Breast epithelium (tissue), 4 donors: ENCODE data around the gene PCDHGA1. TPM values are rescaled to one million over a fixed set of nuclear protein-coding genes. Genes with fewer than 3 reads are reported as not detected.
A peak's percentile ranks its signal among the peaks of the same experiment; 100 is the strongest.

Experiments
- DNase-seq, 2 donors: peaks; one replicate each; pipeline ENCODE4 v3.0.0-alpha.2; 2019; ENCODE audit warnings: low spot score in 2 of 2
- H3K27ac ChIP-seq, 2 donors: fragments of 200-600 bp; sonication (generic) in 1 of 2; one replicate each; pipeline ENCODE4 v1.5.1; 2016 to 2019; ENCODE audit warnings: mild to moderate bottlenecking in 1 of 2
- H3K27me3 ChIP-seq, 2 donors: fragments of 200-600 bp; sonication (generic) in 1 of 2; one replicate each; pipeline versions ENCODE4 v1.5.1 to v1.6.0; 2017 to 2019; ENCODE audit warnings: control low read depth in 1 of 2, mild to moderate bottlenecking in 1 of 2
- H3K36me3 ChIP-seq: fragments of 200-600 bp; one replicate; pipeline ENCODE4 v1.5.1; 2019
- H3K4me1 ChIP-seq, 2 donors: fragments of 200-600 bp; sonication (generic); one replicate each; pipeline ENCODE4 v1.5.1; 2016 to 2019; ENCODE audit warnings: control low read depth in 1 of 2
- H3K4me3 ChIP-seq, 3 donors: fragments of 200-600 bp; sonication (generic); 1 replicate in 2 of 3; 2 replicates in 1 of 3; pipeline ENCODE4 v1.5.1; 2016 to 2019; ENCODE audit warnings: mild to moderate bottlenecking in 3 of 3, moderate library complexity in 2 of 3
- H3K9me3 ChIP-seq, 2 donors: fragments of 200-600 bp; sonication (generic) in 1 of 2; one replicate each; pipeline ENCODE4 v1.5.1; 2016 to 2019; ENCODE audit warnings: control low read depth in 1 of 2
- CTCF ChIP-seq, 3 donors: fragments of 450-650 bp; IDR thresholded peaks; one replicate each; pipeline ENCODE4 v1.5.1; 2016 to 2017; ENCODE audit warnings: antibody characterized with exemption in 3 of 3, mild to moderate bottlenecking in 3 of 3, moderate library complexity in 3 of 3
- POLR2A ChIP-seq: fragments of 450-650 bp; IDR thresholded peaks from one replicate; pipeline ENCODE4 v1.6.1; 2016; ENCODE audit warnings: antibody characterized with exemption, mild to moderate bottlenecking, moderate library complexity
- POLR2AphosphoS5 ChIP-seq, 3 donors: sonication (generic); formaldehyde crosslinking; IDR thresholded peaks; one replicate each; pipeline ENCODE4 v1.6.1; 2017; ENCODE audit warnings: antibody characterized with exemption in 3 of 3
- intact Hi-C: fragments of 100-400 bp; cut with DNase I; formaldehyde crosslinking; loops from one replicate; pipeline ENCODE4 v1.15.1; 2023; ENCODE audit warnings: low total_unique reads
- total RNA-seq, 3 donors: library from RNA; depleted of rRNA; stranded (reverse); fragments of >200 nt; gene quantifications; one replicate each; pipeline ENCODE4 v1.1.0, GENCODE V29; 2016

PCDHGA1 gene
- total RNA-seq, 3 donors from 2014 or later = 0.80 to 1.3 (median 1.2) TPM

GRCh38 chr5:141503681-141504080, 173.4 kb downstream of the PCDHGA1 start:
- no peaks in the 10 kb centered on the region for H3K9me3 ChIP-seq
- intact Hi-C loops = no loop called here
- no peaks in the 10 kb centered on the region for H3K27me3 ChIP-seq
- no peak for TF ChIP-seq POLR2AphosphoS5 (IDR thresholded peaks at IDR 0.05)
- no peak for TF ChIP-seq CTCF (IDR thresholded peaks at IDR 0.05)
- TF ChIP-seq POLR2A = no peak
- H3K36me3 ChIP-seq = no peaks in the 10 kb centered on the region
- DNase-seq = no peak
- H3K4me3 ChIP-seq = no peak overlapping the region
- H3K4me1 ChIP-seq = peaks cover 5 to 14% of the 10 kb centered on the region in 2 donors
- H3K27ac ChIP-seq = no peak overlapping the region

DNA sequence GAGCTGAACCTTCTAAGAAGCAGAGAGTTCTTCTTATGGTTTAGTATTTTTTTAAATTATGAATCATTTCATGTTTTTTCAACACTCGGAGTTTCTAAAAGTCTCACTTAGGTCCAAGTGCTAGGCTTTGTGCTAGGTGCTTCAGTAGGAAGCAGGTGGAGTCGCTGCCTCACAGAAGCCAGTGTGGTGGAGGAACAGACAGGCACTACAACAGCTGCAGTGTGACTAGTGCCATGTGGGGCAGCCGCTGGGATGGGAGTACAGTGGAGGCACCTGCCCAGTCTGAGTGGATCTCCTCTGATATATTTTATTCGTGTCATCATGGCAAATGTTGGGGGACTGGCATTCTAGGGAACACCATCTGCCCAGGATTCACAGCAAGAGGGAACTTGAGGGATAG, 173.9 kb downstream of the PCDHGA1 start:
- Histone ChIP-seq H3K36me3 (no peaks in the 10 kb centered on the region), H3K4me3 (no peak overlapping the region), H3K27ac (no peak overlapping the region), H3K4me1 (peaks cover 5 to 15% of the 10 kb centered on the region in 2 donors), H3K27me3 (no peaks in the 10 kb centered on the region), H3K9me3 (no peaks in the 10 kb centered on the region)
- intact Hi-C loops = no loop called here
- DNase-seq = no peak
- no peak for TF ChIP-seq POLR2AphosphoS5 (IDR thresholded peaks at IDR 0.05)
- no peak for TF ChIP-seq POLR2A
- no peak for TF ChIP-seq CTCF (IDR thresholded peaks at IDR 0.05)

- peak overlapping the region; percentile 87 to 96 for H3K27ac ChIP-seq
- no peaks in the 10 kb centered on the region for H3K27me3 ChIP-seq
- H3K4me1 ChIP-seq = peaks cover 5 to 15% of the 10 kb centered on the region in 2 donors
- no peak overlapping the region for H3K4me3 ChIP-seq
- H3K9me3 ChIP-seq = no peaks in the 10 kb centered on the region
- intact Hi-C loops = no loop called here
- H3K36me3 ChIP-seq = no peaks in the 10 kb centered on the region
- no peak for TF ChIP-seq POLR2A
- no peak for TF ChIP-seq POLR2AphosphoS5 (IDR thresholded peaks at IDR 0.05)
- TF ChIP-seq CTCF (IDR thresholded peaks at IDR 0.05) = no peak
- no peak for DNase-seq
Observed at GRCh38 chr5:141506381-141507155, 176.3 kb downstream of the PCDHGA1 start.

DNA sequence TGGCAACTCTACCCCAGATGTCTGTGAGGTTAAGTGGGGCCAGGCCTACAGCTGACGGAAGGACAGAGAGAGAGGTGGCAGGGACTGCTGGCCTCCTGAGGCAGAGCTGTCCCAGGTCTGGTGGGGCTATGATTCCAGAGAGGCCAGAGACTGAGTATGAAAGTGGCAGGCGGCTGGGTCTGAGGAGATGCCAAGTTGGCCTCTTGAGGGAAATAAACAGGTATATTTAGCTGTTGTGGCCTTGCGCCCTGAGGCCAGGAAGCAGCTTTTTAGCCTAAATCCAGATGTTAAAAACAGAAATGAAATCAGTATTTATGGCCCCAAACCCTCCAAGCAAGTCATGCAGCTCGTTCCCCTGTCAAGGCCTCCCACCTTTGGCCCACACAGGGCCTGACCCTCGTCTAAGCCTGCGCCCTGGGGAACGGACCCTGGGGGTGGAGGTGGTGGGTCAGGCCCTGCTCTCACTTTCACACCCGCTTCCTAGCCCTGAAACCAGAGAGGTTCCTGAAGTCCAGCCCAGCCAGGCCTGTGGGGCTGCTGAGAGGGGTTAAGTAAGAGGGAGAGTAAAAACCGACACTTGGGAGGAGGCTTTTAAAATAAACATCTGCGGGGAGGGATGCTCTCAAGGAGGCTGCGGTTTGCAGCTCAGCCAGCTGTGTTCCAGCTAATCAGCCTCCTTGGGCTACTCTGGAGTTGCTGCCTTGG, 177.2 kb downstream of the PCDHGA1 start:
- H3K9me3 ChIP-seq = no peaks in the 10 kb centered on the region
- H3K36me3 ChIP-seq = no peaks in the 10 kb centered on the region
- no peaks in the 10 kb centered on the region for H3K27me3 ChIP-seq
- H3K4me3 ChIP-seq = peak overlapping the region in 2 of 3 donors; percentile 39 to 63
- H3K4me1 ChIP-seq = peaks cover 5 to 15% of the 10 kb centered on the region in 2 donors
- TF ChIP-seq POLR2AphosphoS5 (IDR thresholded peaks at IDR 0.05) (no peak), CTCF (IDR thresholded peaks at IDR 0.05) (no peak), POLR2A (no peak)
- H3K27ac ChIP-seq = peak overlapping the region; percentile 87 to 96
- no peak for DNase-seq
- intact Hi-C loops = no loop called here

DNA sequence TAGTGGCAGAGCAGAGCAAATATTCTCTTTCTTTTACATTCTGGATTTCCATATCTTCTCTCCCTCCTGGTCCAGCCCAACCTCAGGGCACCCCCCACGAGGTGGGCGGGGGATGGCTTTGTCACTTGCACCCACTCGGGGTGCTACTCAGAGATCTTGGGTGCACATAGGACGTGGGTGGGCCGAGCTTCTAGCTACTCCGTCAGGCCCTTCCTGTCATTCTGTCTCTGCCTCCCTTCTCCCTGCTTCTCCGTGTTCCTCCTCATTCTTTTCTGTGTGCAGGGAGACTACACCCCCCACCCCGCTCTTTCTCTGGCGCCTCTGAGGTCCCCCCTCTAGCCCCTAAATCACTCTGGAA, 178.1 kb downstream of the PCDHGA1 start:
- peak overlapping the region; percentile 87 to 96 for H3K27ac ChIP-seq
- TF ChIP-seq CTCF (IDR thresholded peaks at IDR 0.05) (no peak), POLR2AphosphoS5 (IDR thresholded peaks at IDR 0.05) (peak in 1 of 3 donors; percentile 3), POLR2A (no peak)
- H3K4me3 ChIP-seq = peak overlapping the region; percentile 39 to 63 (median 41)
- intact Hi-C loops = no loop called here
- H3K36me3 ChIP-seq = no peaks in the 10 kb centered on the region
- DNase-seq = no peak
- no peaks in the 10 kb centered on the region for H3K27me3 ChIP-seq
- peaks cover 5 to 15% of the 10 kb centered on the region in 2 donors for H3K4me1 ChIP-seq
- H3K9me3 ChIP-seq = no peaks in the 10 kb centered on the region
